ENCODE measurements around the gene ZNF365. TPM values are rescaled to one million over a fixed set of nuclear protein-coding genes. Genes with fewer than 3 reads are reported as not detected.
"Not testable (repeated sequence)": the region's sequence is repeated elsewhere in the genome, so short reads cannot be mapped to it uniquely, and the experiment has no call there.

ZNF365 gene
- total RNA-seq, 2 experiments from 2014 or later = not detected

GRCh38 chr10:62386356-62387320 lies 12.5 kb downstream of the ZNF365 start:
- Mint-ChIP-seq H3K9me3 (peaks cover 1% of the 10 kb centered on the region), H3K27ac (no peak overlapping the region), H3K4me1 (peaks cover 1% of the 10 kb centered on the region), H3K4me3 (no peak overlapping the region), H3K36me3 (no peaks in the 10 kb centered on the region), H3K27me3 (peaks cover 13% of the 10 kb centered on the region)
- DNase-seq = no peak

- Mint-ChIP-seq H3K4me3 (no peak overlapping the region), H3K27ac (no peak overlapping the region), H3K9me3 (peaks cover 2% of the 10 kb centered on the region), H3K36me3 (no peaks in the 10 kb centered on the region), H3K27me3 (peaks cover 8% of the 10 kb centered on the region), H3K4me1 (peaks cover 1% of the 10 kb centered on the region)
- no peak for DNase-seq
These were observed 14.2 kb downstream of the ZNF365 start for GRCh38 chr10:62388328-62388727.

GRCh38 chr10:62390497-62391176 lies 16.5 kb downstream of the ZNF365 start:
- Mint-ChIP-seq H3K4me3 (no peak overlapping the region), H3K9me3 (peaks cover 2% of the 10 kb centered on the region), H3K27ac (no peak overlapping the region), H3K4me1 (no peaks in the 10 kb centered on the region), H3K36me3 (no peaks in the 10 kb centered on the region), H3K27me3 (peaks cover 14% of the 10 kb centered on the region)
- no peak for DNase-seq

GRCh38 chr10:62393237-62393636 lies 19.1 kb downstream of the ZNF365 start:
- Mint-ChIP-seq H3K27me3 (peaks cover 22% of the 10 kb centered on the region), H3K4me3 (no peak overlapping the region), H3K27ac (no peak overlapping the region), H3K9me3 (peaks cover 2% of the 10 kb centered on the region), H3K36me3 (no peaks in the 10 kb centered on the region), H3K4me1 (no peaks in the 10 kb centered on the region)
- no peak for DNase-seq

- H3K4me3 Mint-ChIP-seq = no peak overlapping the region
These were observed 20.4 kb downstream of the ZNF365 start for GRCh38 chr10:62394556-62395018.

GRCh38 chr10:62395892-62396291 lies 21.7 kb downstream of the ZNF365 start:
- H3K27me3 Mint-ChIP-seq = peaks cover 22% of the 10 kb centered on the region
- peaks cover 2% of the 10 kb centered on the region for H3K9me3 Mint-ChIP-seq
- H3K4me1 Mint-ChIP-seq = no peaks in the 10 kb centered on the region
- H3K36me3 Mint-ChIP-seq = no peaks in the 10 kb centered on the region
- no peak overlapping the region for H3K4me3 Mint-ChIP-seq
- no peak for DNase-seq
- H3K27ac Mint-ChIP-seq = no peak overlapping the region

More at GRCh38 chr10:62394556-62395018, 20.4 kb downstream of the ZNF365 start:
- Mint-ChIP-seq H3K4me1 (no peaks in the 10 kb centered on the region), H3K27ac (no peak overlapping the region), H3K9me3 (peaks cover 2% of the 10 kb centered on the region), H3K27me3 (peaks cover 22% of the 10 kb centered on the region), H3K36me3 (no peaks in the 10 kb centered on the region)
- no peak for DNase-seq

GRCh38 chr10:62396864-62397263 lies 22.7 kb downstream of the ZNF365 start:
- Mint-ChIP-seq H3K4me3 (no peak overlapping the region), H3K27ac (no peak overlapping the region), H3K9me3 (peaks cover 2% of the 10 kb centered on the region), H3K27me3 (peaks cover 22% of the 10 kb centered on the region), H3K4me1 (no peaks in the 10 kb centered on the region), H3K36me3 (no peaks in the 10 kb centered on the region)
- DNase-seq = no peak

- DNase-seq = no peak
- Mint-ChIP-seq H3K9me3 (no peaks in the 10 kb centered on the region), H3K36me3 (no peaks in the 10 kb centered on the region), H3K27ac (no peak overlapping the region), H3K4me3 (no peak overlapping the region), H3K4me1 (no peaks in the 10 kb centered on the region), H3K27me3 (peaks cover 22% of the 10 kb centered on the region)
These were observed 25.0 kb downstream of the ZNF365 start for GRCh38 chr10:62399211-62399610.

- no peak overlapping the region for H3K27ac Mint-ChIP-seq
- H3K36me3 Mint-ChIP-seq = no peaks in the 10 kb centered on the region
- DNase-seq = no peak
- H3K9me3 Mint-ChIP-seq = peaks cover 4% of the 10 kb centered on the region
- H3K4me1 Mint-ChIP-seq = no peaks in the 10 kb centered on the region
- no peak overlapping the region for H3K4me3 Mint-ChIP-seq
- peaks cover 10% of the 10 kb centered on the region for H3K27me3 Mint-ChIP-seq
These were observed 28.3 kb downstream of the ZNF365 start for GRCh38 chr10:62402508-62402907.

GRCh38 chr10:62410528-62410927 lies 36.4 kb downstream of the ZNF365 start:
- not testable (repeated sequence) for DNase-seq, H3K4me1 Mint-ChIP-seq, H3K4me3 Mint-ChIP-seq, H3K36me3 Mint-ChIP-seq, H3K27ac Mint-ChIP-seq
- Mint-ChIP-seq H3K27me3 (peaks cover 20% of the 10 kb centered on the region), H3K9me3 (peaks cover 31% of the 10 kb centered on the region)

- H3K27me3 Mint-ChIP-seq = peaks cover 24% of the 10 kb centered on the region
- not testable (repeated sequence) for H3K27ac Mint-ChIP-seq, H3K4me1 Mint-ChIP-seq, H3K4me3 Mint-ChIP-seq, DNase-seq, H3K36me3 Mint-ChIP-seq
- H3K9me3 Mint-ChIP-seq = peaks cover 31% of the 10 kb centered on the region
These were observed 36.8 kb downstream of the ZNF365 start for GRCh38 chr10:62410934-62411333.

- Mint-ChIP-seq H3K27me3 (peaks cover 36% of the 10 kb centered on the region), H3K36me3 (peaks cover 9% of the 10 kb centered on the region), H3K4me3 (no peak overlapping the region), H3K27ac (no peak overlapping the region), H3K4me1 (no peaks in the 10 kb centered on the region), H3K9me3 (peaks cover 23% of the 10 kb centered on the region)
- no peak for DNase-seq
These were observed 38.9 kb downstream of the ZNF365 start for GRCh38 chr10:62413048-62413447.

- Mint-ChIP-seq H3K4me3 (no peak overlapping the region), H3K27ac (no peak overlapping the region), H3K4me1 (no peaks in the 10 kb centered on the region), H3K36me3 (peaks cover 8% of the 10 kb centered on the region), H3K27me3 (peaks cover 37% of the 10 kb centered on the region), H3K9me3 (peaks cover 18% of the 10 kb centered on the region)
- DNase-seq = no peak
These were observed 39.5 kb downstream of the ZNF365 start for GRCh38 chr10:62413652-62414051.

GRCh38 chr10:62414359-62414758 lies 40.2 kb downstream of the ZNF365 start:
- no peak for DNase-seq
- Mint-ChIP-seq H3K9me3 (peaks cover 18% of the 10 kb centered on the region), H3K27me3 (peaks cover 43% of the 10 kb centered on the region), H3K4me1 (no peaks in the 10 kb centered on the region), H3K4me3 (no peak overlapping the region), H3K27ac (no peak overlapping the region), H3K36me3 (peaks cover 8% of the 10 kb centered on the region)

- Mint-ChIP-seq H3K27ac (no peak overlapping the region), H3K36me3 (no peaks in the 10 kb centered on the region), H3K27me3 (peaks cover 11% of the 10 kb centered on the region), H3K4me1 (peaks cover 13% of the 10 kb centered on the region), H3K9me3 (no peaks in the 10 kb centered on the region), H3K4me3 (no peak overlapping the region)
- no peak for DNase-seq
These were observed 48.0 kb downstream of the ZNF365 start for GRCh38 chr10:62422068-62422590.
